ENCODE results near the gene SPOP. TPM values are rescaled to one million over a fixed set of nuclear protein-coding genes. Genes with fewer than 3 reads are reported as not detected.

SPOP gene
- total RNA-seq, 2 donors from 2014 or later = 66.9 to 70.3 TPM

Other genes starting within 250 kb of the SPOP start
- gene NGFR, start 182.8 kb downstream of the SPOP start, total RNA-seq = not detected
- under 1 TPM; 0.14 to 0.23 TPM for gene NXPH3, start 102.2 kb downstream of the SPOP start, total RNA-seq
- gene SLC35B1, start 29.9 kb upstream of the SPOP start, total RNA-seq = 10 to 100 TPM; 36.2 to 44.1 TPM
- gene FAM117A, start 86.0 kb upstream of the SPOP start, total RNA-seq = 10 to 100 TPM; 13.3 to 25.0 TPM
- 100 to 1,000 TPM in 1 of 2 donors, 10 to 100 TPM in 1; 75.4 to 119 TPM for gene KAT7, start 110.6 kb upstream of the SPOP start, total RNA-seq
- not detected for gene TAC4, start 170.0 kb upstream of the SPOP start, total RNA-seq